VCaP (cell line): Measurements from ENCODE around the gene TXNDC8.

ENCODE experiments used
- H3K27ac ChIP-seq: fragments of 450-650 bp; 2 replicates; pipeline ENCODE4 v1.5.1; 2017
- CTCF ChIP-seq: fragments of 450-650 bp; conservative IDR thresholded peaks from 2 replicates; pipeline ENCODE4 v1.5.1; 2017; ENCODE audit warnings: mild to moderate bottlenecking, moderate library complexity

TXNDC8 gene

GRCh38 chr9:110278080-110278707 is 59.5 kb downstream of the TXNDC8 start:
- no peak overlapping the region for H3K27ac ChIP-seq
- no peak for TF ChIP-seq CTCF

GRCh38 chr9:110276781-110277180 is 60.9 kb downstream of the TXNDC8 start:
- no peak overlapping the region for H3K27ac ChIP-seq
- no peak for TF ChIP-seq CTCF

GRCh38 chr9:110270211-110270995 is 67.3 kb downstream of the TXNDC8 start:
- no peak for TF ChIP-seq CTCF
- H3K27ac ChIP-seq = no peak overlapping the region

GRCh38 chr9:110266795-110267194 is 70.9 kb downstream of the TXNDC8 start:
- no peak for TF ChIP-seq CTCF
- no peak overlapping the region for H3K27ac ChIP-seq

- no peak overlapping the region for H3K27ac ChIP-seq
- TF ChIP-seq CTCF = no peak
Observed at GRCh38 chr9:110261632-110262031, 76.0 kb downstream of the TXNDC8 start.

GRCh38 chr9:110260911-110261310 is 76.8 kb downstream of the TXNDC8 start:
- no peak overlapping the region for H3K27ac ChIP-seq
- TF ChIP-seq CTCF = no peak

GRCh38 chr9:110259566-110259965 is 78.1 kb downstream of the TXNDC8 start:
- no peak for TF ChIP-seq CTCF
- H3K27ac ChIP-seq = no peak overlapping the region
